ENCODE measurements around the gene SLC9C1. TPM values are rescaled to one million over a fixed set of nuclear protein-coding genes. Genes with fewer than 3 reads are reported as not detected.

SLC9C1 gene
- total RNA-seq, 1 donor: 0.45 TPM

DNA sequence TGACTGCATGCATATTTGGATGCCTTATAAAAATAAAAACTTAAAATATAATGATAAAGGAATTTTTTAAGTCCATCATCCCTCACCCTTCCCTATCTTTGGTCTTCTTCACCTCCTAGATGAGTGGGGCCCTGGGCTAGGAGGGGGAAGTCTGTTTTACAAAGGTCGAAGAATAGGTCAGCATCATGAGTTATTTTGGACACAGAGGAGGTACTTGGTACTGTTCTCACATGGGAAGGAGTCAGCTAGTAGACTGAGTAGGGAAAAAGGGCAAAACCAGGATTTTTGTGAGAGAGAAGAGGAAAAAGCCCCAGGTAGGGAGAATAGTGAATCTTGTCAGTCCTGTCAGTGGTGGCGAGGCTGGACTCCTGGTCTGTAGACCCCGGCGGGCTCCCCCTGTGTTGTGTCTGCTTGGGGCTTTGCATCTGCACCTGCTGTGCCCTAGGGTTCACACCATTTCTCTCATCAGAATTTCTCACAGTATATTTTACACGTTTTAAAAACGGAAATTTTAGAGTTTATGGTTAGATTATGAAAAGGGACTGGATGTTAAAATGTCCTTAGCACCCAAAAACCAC lies 178.1 kb downstream of the SLC9C1 start:
- DNase-seq (ENCODE audit: low read depth): no peak
- TF ChIP-seq, protein P1, sequence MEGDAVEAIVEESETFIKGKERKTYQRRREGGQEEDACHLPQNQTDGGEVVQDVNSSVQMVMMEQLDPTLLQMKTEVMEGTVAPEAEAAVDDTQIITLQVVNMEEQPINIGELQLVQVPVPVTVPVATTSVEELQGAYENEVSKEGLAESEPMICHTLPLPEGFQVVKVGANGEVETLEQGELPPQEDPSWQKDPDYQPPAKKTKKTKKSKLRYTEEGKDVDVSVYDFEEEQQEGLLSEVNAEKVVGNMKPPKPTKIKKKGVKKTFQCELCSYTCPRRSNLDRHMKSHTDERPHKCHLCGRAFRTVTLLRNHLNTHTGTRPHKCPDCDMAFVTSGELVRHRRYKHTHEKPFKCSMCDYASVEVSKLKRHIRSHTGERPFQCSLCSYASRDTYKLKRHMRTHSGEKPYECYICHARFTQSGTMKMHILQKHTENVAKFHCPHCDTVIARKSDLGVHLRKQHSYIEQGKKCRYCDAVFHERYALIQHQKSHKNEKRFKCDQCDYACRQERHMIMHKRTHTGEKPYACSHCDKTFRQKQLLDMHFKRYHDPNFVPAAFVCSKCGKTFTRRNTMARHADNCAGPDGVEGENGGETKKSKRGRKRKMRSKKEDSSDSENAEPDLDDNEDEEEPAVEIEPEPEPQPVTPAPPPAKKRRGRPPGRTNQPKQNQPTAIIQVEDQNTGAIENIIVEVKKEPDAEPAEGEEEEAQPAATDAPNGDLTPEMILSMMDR (IDR thresholded peaks at IDR 0.05; ENCODE audit: insufficient read depth, low read length): no peak
- no peak overlapping the region for H3K4me3 ChIP-seq (ENCODE audit: low read depth, low read length)

DNA sequence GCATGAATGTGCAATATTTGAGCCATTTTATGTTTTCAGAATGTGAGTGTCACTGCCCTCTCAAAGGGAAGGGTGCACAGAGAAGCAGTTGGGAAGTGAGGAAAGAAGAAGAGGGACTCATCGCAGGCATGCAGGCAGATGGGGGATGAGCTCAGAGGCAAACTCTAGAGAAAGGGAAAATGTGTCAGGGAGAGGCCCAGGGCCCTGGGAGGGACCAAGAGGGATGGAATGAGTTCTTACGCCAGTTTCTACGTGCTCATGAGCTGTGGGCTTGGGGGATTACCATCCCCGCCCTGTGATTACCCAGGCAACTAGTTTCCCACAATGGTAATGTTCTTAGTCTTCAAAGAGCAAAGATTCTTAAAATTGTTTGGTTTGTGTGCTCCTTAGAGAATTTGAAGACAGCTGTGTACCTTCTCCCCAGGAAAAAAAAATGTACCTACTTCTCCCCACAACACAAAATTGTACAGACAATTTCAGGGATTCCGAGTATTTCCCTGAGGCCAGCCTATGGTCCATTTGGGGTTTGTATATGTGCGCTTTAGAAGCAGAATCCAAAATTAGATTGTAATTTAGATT lies 178.8 kb downstream of the SLC9C1 start:
- no peak overlapping the region for H3K4me3 ChIP-seq (ENCODE audit: low read depth, low read length)
- TF ChIP-seq, protein P1 (IDR thresholded peaks at IDR 0.05; ENCODE audit: insufficient read depth, low read length): no peak
- no peak for DNase-seq (ENCODE audit: low read depth)

DNA sequence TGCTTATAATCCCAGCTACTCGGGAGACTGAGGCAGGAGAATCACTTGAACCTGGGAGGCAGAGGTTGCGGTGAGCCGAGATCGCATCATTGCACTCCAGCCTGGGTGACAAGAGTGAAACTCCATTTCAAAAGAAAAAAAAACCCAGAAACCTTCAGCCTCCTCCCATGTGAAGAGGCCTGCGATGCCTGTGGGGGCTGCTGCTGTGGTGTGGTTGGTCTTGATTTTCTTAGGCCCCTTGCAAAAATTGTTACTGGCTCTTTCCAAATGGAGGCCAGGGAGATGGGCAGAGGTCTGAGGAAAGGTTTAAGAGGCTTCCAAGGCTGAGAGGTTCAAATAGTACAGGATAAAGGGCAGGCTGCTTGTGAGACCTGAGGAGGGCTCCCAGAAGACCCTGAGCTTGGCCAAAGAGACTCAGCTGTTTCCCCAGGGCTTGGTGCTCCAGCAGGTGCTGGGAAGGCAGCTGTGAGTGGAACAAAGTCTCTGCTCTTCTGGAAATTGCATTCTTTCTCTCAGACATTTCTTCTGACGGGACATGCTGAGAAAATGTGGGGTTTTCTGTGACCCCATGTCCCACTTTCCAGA lies 179.3 kb downstream of the SLC9C1 start:
- DNase-seq (ENCODE audit: low read depth): no peak
- no peak overlapping the region for H3K4me3 ChIP-seq (ENCODE audit: low read depth, low read length)
- TF ChIP-seq, protein P1 (IDR thresholded peaks at IDR 0.05; ENCODE audit: insufficient read depth, low read length): no peak

DNA sequence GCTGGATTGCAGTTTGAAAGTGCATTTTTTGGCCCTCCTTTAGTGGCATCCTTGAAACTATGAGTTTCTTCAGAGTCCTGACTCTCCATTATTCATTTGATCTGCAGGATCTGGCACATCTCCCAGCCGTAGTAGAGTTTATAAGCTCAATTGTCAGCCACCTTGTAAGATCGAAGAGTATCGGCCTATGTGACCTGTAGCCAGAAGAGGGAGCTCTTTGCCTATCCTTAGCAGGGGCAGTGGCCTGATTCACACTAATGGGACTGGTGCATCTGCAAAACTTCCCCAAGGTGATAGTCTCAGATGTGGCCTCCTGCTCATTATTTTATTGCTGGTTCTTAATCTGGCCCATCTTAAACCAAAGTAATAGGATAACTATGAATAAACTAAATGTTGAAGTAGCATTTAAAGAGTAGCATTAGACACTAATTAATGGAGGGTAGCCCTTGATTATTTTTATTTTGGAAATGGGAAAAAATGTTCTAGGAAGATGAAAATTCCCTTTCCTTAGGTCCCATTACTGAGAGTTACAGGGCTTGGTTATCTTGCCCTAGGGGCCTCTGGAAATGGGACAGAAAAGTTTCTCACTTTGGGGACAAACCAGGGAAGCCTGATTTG lies 182.1 kb downstream of the SLC9C1 start:
- TF ChIP-seq, protein P1 (IDR thresholded peaks at IDR 0.05; ENCODE audit: insufficient read depth, low read length): peak; percentile 89
- DNase-seq (ENCODE audit: low read depth): peak; percentile 82
- no peak overlapping the region for H3K4me3 ChIP-seq (ENCODE audit: low read depth, low read length)

DNA sequence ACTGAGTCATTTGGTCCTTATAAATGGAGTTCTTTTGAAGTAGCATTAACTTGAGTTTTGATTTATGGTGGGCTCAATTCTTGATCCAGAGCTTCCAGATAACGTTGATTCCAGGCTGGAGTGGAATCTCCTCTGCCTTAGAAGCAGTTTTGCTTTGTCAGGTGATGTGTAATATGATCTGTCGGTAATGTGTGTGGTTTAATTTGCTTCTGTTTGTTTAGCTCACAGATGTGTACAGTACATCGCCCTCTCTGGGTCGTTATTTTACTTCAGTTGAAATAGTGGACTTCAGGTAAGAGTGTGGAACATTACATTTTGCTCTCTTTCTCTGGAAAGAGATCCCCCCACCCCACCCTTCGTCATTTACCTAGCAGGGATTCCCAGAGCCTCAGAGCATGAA lies 184.7 kb downstream of the SLC9C1 start:
- DNase-seq (ENCODE audit: low read depth): no peak
- no peak overlapping the region for H3K4me3 ChIP-seq (ENCODE audit: low read depth, low read length)
- TF ChIP-seq, protein P1 (IDR thresholded peaks at IDR 0.05; ENCODE audit: insufficient read depth, low read length): no peak

DNA sequence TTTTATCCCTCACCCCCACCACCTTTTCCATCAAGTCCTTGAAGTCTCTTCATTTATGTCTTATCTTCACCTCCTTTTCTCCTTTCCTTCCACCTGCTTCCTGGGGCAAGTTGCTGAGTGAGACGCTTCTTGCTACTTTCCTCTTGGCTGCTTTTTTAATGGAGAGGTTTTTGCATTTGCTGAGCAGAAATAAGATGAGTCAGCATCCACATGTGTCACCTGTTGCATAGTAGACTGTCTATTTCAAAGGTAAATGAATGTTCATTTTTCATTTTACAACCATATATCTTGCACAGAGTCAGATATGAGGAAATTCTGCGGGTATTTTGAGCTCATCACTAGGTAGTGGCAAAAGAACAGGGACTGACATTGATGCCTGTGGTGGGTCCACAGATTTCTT lies 189.2 kb downstream of the SLC9C1 start:
- no peak overlapping the region for H3K4me3 ChIP-seq (ENCODE audit: low read depth, low read length)
- DNase-seq (ENCODE audit: low read depth): no peak
- TF ChIP-seq, protein P1 (IDR thresholded peaks at IDR 0.05; ENCODE audit: insufficient read depth, low read length): no peak
